Kidney epithelial cell (primary cell): ENCODE data around the gene MALL. TPM values are rescaled to one million over a fixed set of nuclear protein-coding genes. Genes with fewer than 3 reads are reported as not detected.
"Not testable (repeated sequence)": the region's sequence is repeated elsewhere in the genome, so short reads cannot be mapped to it uniquely, and the experiment has no call there.

Source experiments
- DNase-seq: peaks from one replicate; pipeline ENCODE4 v3.0.0-alpha.2; 2010; ENCODE audit warnings: low read depth
- H3K27me3 ChIP-seq: 2 replicates; pipeline ENCODE4 v1.6.0; 2011; ENCODE audit warnings: low read length; ENCODE audit not compliant: control insufficient read depth, insufficient read depth
- H3K36me3 ChIP-seq: 2 replicates; pipeline ENCODE4 v1.5.1; 2011; ENCODE audit warnings: low read length; ENCODE audit not compliant: control insufficient read depth, insufficient read depth
- H3K4me3 ChIP-seq: 2 replicates; pipeline ENCODE4 v1.5.1; 2011; ENCODE audit warnings: low read depth, mild to moderate bottlenecking, control low read depth, low read length
- total RNA-seq: library from RNA; depleted of rRNA; stranded (reverse); fragments of >200 nt; gene quantifications from 2 replicates; pipeline ENCODE4 v1.2.3, GENCODE V29; 2015
- TF ChIP-seq, protein P1 (sequence below): IDR thresholded peaks from 2 replicates; pipeline ENCODE4 v1.5.1; 2011; ENCODE audit warnings: mild to moderate bottlenecking, moderate library complexity, low read length, control low read depth, inconsistent platforms; ENCODE audit not compliant: insufficient read depth, poor library complexity, severe bottlenecking

MALL gene
- total RNA-seq, 1 donor from 2014 or later = 6.1 TPM

- peak overlapping the region; percentile 72 for H3K4me3 ChIP-seq
- H3K36me3 ChIP-seq = no peaks in the 10 kb centered on the region
- no peaks in the 10 kb centered on the region for H3K27me3 ChIP-seq
- TF ChIP-seq, protein P1, sequence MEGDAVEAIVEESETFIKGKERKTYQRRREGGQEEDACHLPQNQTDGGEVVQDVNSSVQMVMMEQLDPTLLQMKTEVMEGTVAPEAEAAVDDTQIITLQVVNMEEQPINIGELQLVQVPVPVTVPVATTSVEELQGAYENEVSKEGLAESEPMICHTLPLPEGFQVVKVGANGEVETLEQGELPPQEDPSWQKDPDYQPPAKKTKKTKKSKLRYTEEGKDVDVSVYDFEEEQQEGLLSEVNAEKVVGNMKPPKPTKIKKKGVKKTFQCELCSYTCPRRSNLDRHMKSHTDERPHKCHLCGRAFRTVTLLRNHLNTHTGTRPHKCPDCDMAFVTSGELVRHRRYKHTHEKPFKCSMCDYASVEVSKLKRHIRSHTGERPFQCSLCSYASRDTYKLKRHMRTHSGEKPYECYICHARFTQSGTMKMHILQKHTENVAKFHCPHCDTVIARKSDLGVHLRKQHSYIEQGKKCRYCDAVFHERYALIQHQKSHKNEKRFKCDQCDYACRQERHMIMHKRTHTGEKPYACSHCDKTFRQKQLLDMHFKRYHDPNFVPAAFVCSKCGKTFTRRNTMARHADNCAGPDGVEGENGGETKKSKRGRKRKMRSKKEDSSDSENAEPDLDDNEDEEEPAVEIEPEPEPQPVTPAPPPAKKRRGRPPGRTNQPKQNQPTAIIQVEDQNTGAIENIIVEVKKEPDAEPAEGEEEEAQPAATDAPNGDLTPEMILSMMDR = peak; percentile 72
- no peak for DNase-seq
Observed at GRCh38 chr2:110116033-110116710, 550 bp upstream of the MALL start.

GRCh38 chr2:110114831-110115255 lies 779 bp downstream of the MALL start:
- Histone ChIP-seq H3K27me3 (no peaks in the 10 kb centered on the region), H3K4me3 (peak overlapping the region; percentile 72), H3K36me3 (no peaks in the 10 kb centered on the region)
- DNase-seq = no peak
- TF ChIP-seq, protein P1 = no peak

DNA sequence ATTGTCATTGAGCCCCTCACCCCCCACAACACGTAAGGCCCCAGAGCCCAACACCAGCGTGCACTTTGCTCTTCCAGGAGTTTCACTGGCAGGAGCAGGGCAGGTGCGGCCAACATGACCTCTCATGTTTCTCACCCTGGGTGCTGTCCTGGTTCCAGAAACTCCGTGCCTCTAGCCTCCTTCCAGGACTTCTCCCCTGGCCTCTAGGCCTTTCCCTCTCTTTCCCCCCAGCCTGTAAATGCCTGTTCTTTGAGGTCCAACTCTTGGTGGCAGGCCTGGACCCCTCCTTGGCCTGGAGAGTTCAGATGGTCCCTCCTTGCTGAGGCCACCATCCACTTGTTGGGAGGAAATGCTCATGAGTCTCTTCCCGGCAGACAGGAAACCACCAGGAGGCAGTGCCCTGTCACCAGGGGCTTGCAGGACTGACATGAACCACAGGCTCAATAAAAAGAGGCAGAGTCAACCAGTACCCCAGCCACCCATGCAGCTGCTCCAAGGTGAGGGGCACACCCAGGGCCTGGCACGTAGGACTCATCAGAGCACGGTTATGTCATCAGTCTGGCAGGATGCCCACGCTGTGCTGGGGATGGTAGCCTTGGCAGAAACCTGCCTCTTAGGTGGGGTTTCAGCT lies 1.5 kb downstream of the MALL start:
- Histone ChIP-seq H3K27me3 (no peaks in the 10 kb centered on the region), H3K36me3 (no peaks in the 10 kb centered on the region), H3K4me3 (peak overlapping the region; percentile 72)
- TF ChIP-seq, protein P1 = peak; percentile 39
- DNase-seq = no peak

DNA sequence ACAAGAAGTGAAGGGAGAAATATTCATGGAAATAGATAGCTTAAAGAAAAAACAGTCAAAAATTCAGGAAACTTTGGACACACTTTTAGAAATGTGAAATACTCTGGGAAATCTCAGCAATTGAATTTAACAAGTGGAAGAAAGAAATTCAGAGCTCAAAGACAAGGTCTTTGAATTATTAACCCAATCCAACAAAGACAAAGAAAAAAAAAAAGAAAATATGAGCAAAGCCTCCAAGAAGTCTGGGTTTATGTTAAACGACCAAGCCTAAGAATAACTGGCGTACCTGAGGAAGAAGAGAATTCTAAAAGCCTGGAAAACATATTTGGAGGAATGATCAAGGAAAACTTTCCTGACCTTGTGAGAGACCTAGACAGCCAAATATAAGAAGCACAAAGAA lies 7.3 kb downstream of the MALL start:
- not testable (repeated sequence) for H3K27me3 ChIP-seq, H3K36me3 ChIP-seq, DNase-seq, H3K4me3 ChIP-seq

- Histone ChIP-seq H3K36me3 (no peaks in the 10 kb centered on the region), H3K4me3 (no peak overlapping the region), H3K27me3 (no peaks in the 10 kb centered on the region)
- TF ChIP-seq, protein P1 = no peak
- no peak for DNase-seq
Observed at GRCh38 chr2:110107092-110108079, 8.2 kb downstream of the MALL start.

- Histone ChIP-seq H3K27me3 (no peaks in the 10 kb centered on the region), H3K4me3 (no peak overlapping the region), H3K36me3 (no peaks in the 10 kb centered on the region)
- no peak for DNase-seq
- TF ChIP-seq, protein P1 = no peak
Observed at GRCh38 chr2:110106642-110107041, 9.0 kb downstream of the MALL start.
